Smooth muscle cell (in vitro differentiated cells): ENCODE data around the gene HIP1R. TPM values are rescaled to one million over a fixed set of nuclear protein-coding genes. Genes with fewer than 3 reads are reported as not detected.

Experiments
- DNase-seq: peaks from one replicate; lab custom pipeline; 2025; ENCODE audit not compliant: unreplicated experiment; lab: John Stamatoyannopoulos, UW
- H2AFZ ChIP-seq: fragments of 200-600 bp; sonication (generic); 2 replicates; pipeline ENCODE4 v1.6.0; 2016; ENCODE audit warnings: antibody characterized with exemption, low read depth, mild to moderate bottlenecking
- H3F3A ChIP-seq: fragments of 200-600 bp; sonication (generic); 2 replicates; pipeline ENCODE4 v1.6.0; 2017; ENCODE audit warnings: antibody characterized with exemption, low read depth
- H3K27ac ChIP-seq: fragments of 200-600 bp; sonication (generic); 2 replicates; pipeline ENCODE4 v1.5.1; 2016; ENCODE audit warnings: low read depth, mild to moderate bottlenecking
- H3K27me3 ChIP-seq: fragments of 200-600 bp; sonication (generic); 2 replicates; pipeline ENCODE4 v1.6.1; 2016; ENCODE audit warnings: low read depth, mild to moderate bottlenecking
- H3K36me3 ChIP-seq: fragments of 200-600 bp; sonication (generic); 2 replicates; pipeline ENCODE4 v1.5.1; 2016; ENCODE audit warnings: low read depth
- H3K4me1 ChIP-seq: fragments of 200-600 bp; sonication (generic); 2 replicates; pipeline ENCODE4 v1.5.1; 2016; ENCODE audit warnings: low read depth
- H3K4me2 ChIP-seq: fragments of 200-600 bp; sonication (generic); 2 replicates; pipeline ENCODE4 v1.6.0; 2016; ENCODE audit warnings: mild to moderate bottlenecking
- H3K4me3 ChIP-seq: fragments of 200-600 bp; sonication (generic); 2 replicates; pipeline ENCODE4 v1.5.1; 2016; ENCODE audit warnings: mild to moderate bottlenecking
- H3K79me2 ChIP-seq: fragments of 200-600 bp; sonication (generic); 2 replicates; pipeline ENCODE4 v1.6.0; 2016; ENCODE audit warnings: low read depth, mild to moderate bottlenecking
- H3K9ac ChIP-seq: fragments of 200-600 bp; sonication (generic); 2 replicates; pipeline ENCODE4 v1.6.0; 2016; ENCODE audit warnings: low read depth
- H3K9me3 ChIP-seq: fragments of 200-600 bp; sonication (generic); replicated peaks from 2 replicates; pipeline ENCODE4 v1.5.1; 2016; ENCODE audit warnings: low read depth
- H4K20me1 ChIP-seq: fragments of 200-600 bp; sonication (generic); 2 replicates; pipeline ENCODE4 v1.6.0; 2016; ENCODE audit warnings: low read depth
- CTCF ChIP-seq: fragments of 200-600 bp; sonication (generic); IDR thresholded peaks from 2 replicates; pipeline ENCODE4 v1.5.1; 2017; ENCODE audit warnings: borderline replicate concordance, mild to moderate bottlenecking, antibody characterized with exemption; ENCODE audit not compliant: insufficient read depth, poor library complexity, severe bottlenecking
- WGBS: methylation state at CpG from one replicate; pipeline ENCODE4 v1.1.7; 2016; ENCODE audit warnings: low lambda C conversion rate; 5-methylcytosine and 5-hydroxymethylcytosine counted together
- polyA plus RNA-seq: library from polyadenylated mRNA; unstranded; fragments of >200 nt; fragmentation: Nextera tagmentation; extraction: Ambion mirVana; gene quantifications from 2 replicates; pipeline ENCODE4 v1.2.1, GENCODE V29; 2016
- total RNA-seq: library from RNA; depleted of rRNA; stranded (reverse); fragments of >200 nt; gene quantifications from 2 replicates; pipeline ENCODE4 v1.2.3, GENCODE V29; 2014

The HIP1R gene
- total and polyA plus RNA-seq, 2 experiments from 2014 or later, result 6.0 to 27.8 TPM

- Histone ChIP-seq H2AFZ (no peak overlapping the region), H3K4me2 (no peak overlapping the region), H3K36me3 (no peaks in the 10 kb centered on the region), H4K20me1 (no peaks in the 10 kb centered on the region), H3K4me1 (no peaks in the 10 kb centered on the region), H3K79me2 (no peaks in the 10 kb centered on the region), H3K9me3 (no peaks in the 10 kb centered on the region), H3K9ac (no peak overlapping the region), H3K27me3 (no peaks in the 10 kb centered on the region), H3F3A (no peaks in the 10 kb centered on the region), H3K27ac (no peak overlapping the region), H3K4me3 (no peak overlapping the region)
- no peak for DNase-seq
- TF ChIP-seq CTCF, result no peak
- WGBS, result 82% methylated on average over 7 of the region's 7 CpGs
Measured at GRCh38 chr12:122820838-122821271, 14.4 kb upstream of the HIP1R start.

- H3K4me1 ChIP-seq, result no peaks in the 10 kb centered on the region
- no peak for DNase-seq
Measured at GRCh38 chr12:122823429-122823828, 11.8 kb upstream of the HIP1R start.

DNA sequence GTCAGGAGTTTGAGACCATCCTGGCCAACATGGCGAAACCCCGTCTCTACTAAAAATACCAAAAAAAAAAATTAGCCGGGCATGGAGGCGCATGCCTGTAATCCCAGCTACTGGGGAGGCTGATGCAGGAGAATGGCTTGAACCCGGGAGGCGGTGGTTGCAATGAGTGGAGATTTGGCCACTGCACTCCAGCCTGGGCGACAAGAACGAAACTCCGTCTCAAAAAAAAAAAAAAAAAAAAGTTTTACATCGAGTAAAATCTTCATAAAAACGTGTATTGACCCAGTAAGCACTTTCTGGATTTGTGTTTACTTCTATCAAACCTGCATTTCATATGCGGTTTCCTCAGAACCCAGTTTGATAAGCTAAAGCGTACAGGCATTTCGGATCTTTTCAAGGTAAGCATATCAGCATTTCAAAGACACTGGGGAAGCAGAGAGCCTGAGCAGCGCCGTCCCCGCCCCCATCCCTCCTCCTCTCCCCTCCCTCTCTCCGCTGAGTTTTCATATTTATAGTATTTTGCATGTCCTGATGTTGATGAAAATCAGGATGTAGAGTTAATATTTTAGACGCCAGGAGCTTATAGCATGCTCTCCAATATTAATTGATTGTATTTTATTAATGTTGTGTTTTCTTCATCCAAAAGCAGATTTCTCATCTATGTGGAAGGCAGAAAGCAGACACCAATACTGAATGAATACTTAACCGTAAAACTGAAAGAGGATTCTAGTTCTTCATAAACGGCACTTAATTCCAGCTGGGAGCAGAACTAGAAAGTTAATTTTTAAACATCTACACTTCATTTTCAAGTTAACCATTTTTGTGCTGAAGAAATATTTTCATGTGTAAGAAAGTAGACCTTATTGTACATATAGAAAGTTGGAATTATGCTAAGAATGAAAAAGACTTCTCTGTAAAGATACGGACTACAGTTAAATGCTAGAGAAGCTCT is 9.2 kb upstream of the HIP1R start:
- Histone ChIP-seq H3K4me3 (peak overlapping the region; percentile 57), H4K20me1 (no peaks in the 10 kb centered on the region)
- no peak for DNase-seq

More at GRCh38 chr12:122823429-122823828, 11.8 kb upstream of the HIP1R start:
- Histone ChIP-seq H3K79me2 (no peaks in the 10 kb centered on the region), H2AFZ (no peak overlapping the region), H3K9me3 (no peaks in the 10 kb centered on the region), H4K20me1 (no peaks in the 10 kb centered on the region), H3K27ac (no peak overlapping the region), H3K27me3 (peaks cover 4% of the 10 kb centered on the region), H3K36me3 (no peaks in the 10 kb centered on the region), H3K4me2 (no peak overlapping the region), H3K4me3 (no peak overlapping the region), H3F3A (no peaks in the 10 kb centered on the region), H3K9ac (no peak overlapping the region)
- no peak for TF ChIP-seq CTCF
- 90% methylated on average over 11 of the region's 11 CpGs for WGBS

More for the DNA sequence above, 9.2 kb upstream of the HIP1R start:
- Histone ChIP-seq H3K36me3 (no peaks in the 10 kb centered on the region), H3K79me2 (no peaks in the 10 kb centered on the region), H3K27me3 (peaks cover 4% of the 10 kb centered on the region), H3K27ac (no peak overlapping the region), H3K4me2 (peak overlapping the region; percentile 91), H3K4me1 (no peaks in the 10 kb centered on the region), H3K9ac (peak overlapping the region; percentile 16), H3K9me3 (no peaks in the 10 kb centered on the region), H2AFZ (peak overlapping the region; percentile 64), H3F3A (no peaks in the 10 kb centered on the region)
- TF ChIP-seq CTCF, result no peak
- 37% methylated on average over 22 of the region's 22 CpGs for WGBS
